Ishikawa (cell line): ENCODE results near the gene C5orf34.

Source experiments
- CEBPB ChIP-seq: IDR thresholded peaks from 2 replicates; pipeline ENCODE4 v1.6.1; 2012
- CREB1 ChIP-seq: IDR thresholded peaks from 2 replicates; pipeline ENCODE4 v1.6.1; 2012; ENCODE audit warnings: low read depth
- EGR1 ChIP-seq: IDR thresholded peaks from 2 replicates; pipeline ENCODE4 v1.6.1; 2012
- EP300 ChIP-seq: IDR thresholded peaks from 2 replicates; pipeline ENCODE4 v1.6.1; 2012; ENCODE audit warnings: borderline replicate concordance
- FOXM1 ChIP-seq: IDR thresholded peaks from 2 replicates; pipeline ENCODE4 v1.6.1; 2012; ENCODE audit warnings: low read depth, borderline replicate concordance
- NFIC ChIP-seq: IDR thresholded peaks from 2 replicates; pipeline ENCODE4 v1.6.1; 2012
- RAD21 ChIP-seq: IDR thresholded peaks from 2 replicates; pipeline ENCODE4 v1.6.1; 2012; ENCODE audit warnings: low read depth
- TAF1 ChIP-seq: IDR thresholded peaks from 2 replicates; pipeline ENCODE4 v1.6.1; 2012; ENCODE audit warnings: low read depth, mild to moderate bottlenecking
- TCF12 ChIP-seq: IDR thresholded peaks from 2 replicates; pipeline ENCODE4 v1.6.1; 2012; ENCODE audit warnings: low read depth
- TEAD4 ChIP-seq: IDR thresholded peaks from 2 replicates; pipeline ENCODE4 v1.6.1; 2012
- YY1 ChIP-seq: IDR thresholded peaks from 2 replicates; pipeline ENCODE4 v1.6.1; 2012; ENCODE audit warnings: low read depth
- ZBTB7A ChIP-seq: IDR thresholded peaks from 2 replicates; pipeline ENCODE4 v1.6.1; 2012; ENCODE audit warnings: low read depth
- TF ChIP-seq, protein P1 (sequence below): IDR thresholded peaks from 2 replicates; pipeline ENCODE4 v1.6.1; 2012
- TF ChIP-seq, protein P2 (sequence below): IDR thresholded peaks from 2 replicates; pipeline ENCODE4 v1.6.1; 2012; ENCODE audit warnings: low read depth, mild to moderate bottlenecking
- TF ChIP-seq, protein P3 (sequence below): IDR thresholded peaks from 2 replicates; pipeline ENCODE4 v1.6.1; 2012

C5orf34 gene

DNA sequence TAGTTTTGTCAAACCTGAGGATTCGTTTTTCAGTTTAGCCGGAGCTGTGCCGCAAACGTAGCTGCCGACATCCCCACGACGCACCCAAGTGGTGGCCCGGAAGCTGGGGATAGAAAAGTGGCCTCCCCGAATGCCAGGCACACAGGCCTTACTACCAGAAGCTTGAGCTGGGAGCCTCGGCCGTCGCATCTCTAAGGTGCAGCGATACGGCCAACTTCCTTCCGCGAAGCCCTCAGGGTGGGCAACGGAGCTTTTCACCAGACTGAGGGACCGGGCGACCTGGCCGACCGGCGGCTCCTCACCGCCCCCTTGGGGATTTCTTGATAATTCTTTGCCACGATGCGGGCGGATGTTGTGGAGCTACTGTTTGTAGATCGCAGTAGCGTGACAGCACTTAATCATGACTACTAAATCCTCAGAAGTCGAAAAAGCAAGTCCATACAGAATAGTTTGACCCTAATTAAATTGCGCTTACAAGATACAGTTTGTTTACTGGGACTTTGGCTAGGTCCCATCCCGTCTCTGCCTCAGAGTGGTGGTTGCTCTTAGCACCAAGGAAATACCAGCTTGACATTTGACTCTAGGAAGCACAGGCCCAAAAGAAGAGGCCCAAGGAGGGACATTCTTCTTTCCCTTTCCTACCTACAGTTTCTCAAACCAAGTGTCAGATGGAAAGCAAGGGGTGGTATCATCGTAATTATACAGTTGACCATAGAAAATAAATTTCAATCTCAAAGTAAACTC, 30.7 kb downstream of the C5orf34 start:
- no peak for TF ChIP-seq YY1
- TF ChIP-seq RAD21, result peak; percentile 70
- no peak for TF ChIP-seq ZBTB7A
- TF ChIP-seq CEBPB, result no peak
- TF ChIP-seq EGR1, result no peak
- TF ChIP-seq NFIC, result no peak
- no peak for TF ChIP-seq TCF12
- TF ChIP-seq TEAD4, result no peak; the same call in 1 of the 2 replicates
- TF ChIP-seq, protein P1, sequence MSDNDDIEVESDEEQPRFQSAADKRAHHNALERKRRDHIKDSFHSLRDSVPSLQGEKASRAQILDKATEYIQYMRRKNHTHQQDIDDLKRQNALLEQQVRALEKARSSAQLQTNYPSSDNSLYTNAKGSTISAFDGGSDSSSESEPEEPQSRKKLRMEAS, result peak; percentile 17

DNA sequence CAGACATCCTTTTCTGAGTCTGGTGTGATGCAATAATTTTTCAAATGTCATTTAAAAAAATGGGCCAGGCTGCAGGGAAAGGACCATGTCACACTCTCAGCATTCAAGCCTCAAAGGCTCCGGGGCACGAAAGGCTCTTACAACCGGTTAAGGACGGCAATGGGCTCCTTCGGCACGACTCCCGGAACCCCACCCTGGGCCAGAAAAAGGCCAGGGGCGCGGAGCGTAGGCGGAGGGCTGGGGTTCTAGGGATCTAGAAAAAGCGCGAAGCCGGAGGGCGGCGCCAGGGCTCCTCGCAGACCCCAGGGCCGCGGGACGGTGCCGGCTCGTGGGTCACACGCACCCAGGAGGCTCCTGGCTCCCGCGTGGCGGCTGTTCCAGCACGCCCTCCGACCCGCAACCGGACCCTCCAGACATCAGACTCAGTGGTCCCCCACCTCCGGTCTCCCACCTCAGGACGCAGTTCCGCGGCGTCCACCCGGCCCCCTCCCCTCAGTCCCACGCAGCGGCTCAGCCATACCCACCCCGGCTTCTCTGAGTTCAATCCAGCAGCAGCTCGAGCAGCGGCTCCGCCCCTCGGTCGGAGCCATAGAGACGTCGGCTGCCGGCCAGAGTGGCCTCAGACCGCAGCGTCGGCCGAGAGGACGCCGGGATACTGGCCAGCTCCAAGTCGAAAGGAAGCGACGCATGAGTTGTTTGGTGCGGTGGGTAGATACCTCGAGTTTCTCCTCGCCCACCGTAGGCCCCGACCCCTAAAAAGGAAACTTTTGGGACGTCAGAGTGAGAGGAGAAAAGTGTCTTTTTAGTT, 31.4 kb downstream of the C5orf34 start, which contains the start of gene TMEM267:
Gene TMEM267 (minus strand): TSS at position 568 of the 808 bp plus-strand sequence. CDS start 29,896 bp downstream, outside the sequence.
- TF ChIP-seq, protein P1, result 0 out of 2 replicates have a peak, but pooled peaks have one; percentile 23
- TF ChIP-seq FOXM1 (no peak), RAD21 (no peak; the same call in 1 of the 2 replicates), TEAD4 (no peak; the same call in 1 of the 2 replicates), ZBTB7A (peak; percentile 78), NFIC (no peak; the same call in none of the 2 replicates), EP300 (no peak), YY1 (peak; percentile 55; the same call in 1 of the 2 replicates), CEBPB (peak; percentile 72), TCF12 (no peak; the same call in 1 of the 2 replicates), EGR1 (peak; percentile 51), CREB1 (peak; percentile 38; the same call in 1 of the 2 replicates), TAF1 (peak; percentile 95)
- TF ChIP-seq, protein P2, sequence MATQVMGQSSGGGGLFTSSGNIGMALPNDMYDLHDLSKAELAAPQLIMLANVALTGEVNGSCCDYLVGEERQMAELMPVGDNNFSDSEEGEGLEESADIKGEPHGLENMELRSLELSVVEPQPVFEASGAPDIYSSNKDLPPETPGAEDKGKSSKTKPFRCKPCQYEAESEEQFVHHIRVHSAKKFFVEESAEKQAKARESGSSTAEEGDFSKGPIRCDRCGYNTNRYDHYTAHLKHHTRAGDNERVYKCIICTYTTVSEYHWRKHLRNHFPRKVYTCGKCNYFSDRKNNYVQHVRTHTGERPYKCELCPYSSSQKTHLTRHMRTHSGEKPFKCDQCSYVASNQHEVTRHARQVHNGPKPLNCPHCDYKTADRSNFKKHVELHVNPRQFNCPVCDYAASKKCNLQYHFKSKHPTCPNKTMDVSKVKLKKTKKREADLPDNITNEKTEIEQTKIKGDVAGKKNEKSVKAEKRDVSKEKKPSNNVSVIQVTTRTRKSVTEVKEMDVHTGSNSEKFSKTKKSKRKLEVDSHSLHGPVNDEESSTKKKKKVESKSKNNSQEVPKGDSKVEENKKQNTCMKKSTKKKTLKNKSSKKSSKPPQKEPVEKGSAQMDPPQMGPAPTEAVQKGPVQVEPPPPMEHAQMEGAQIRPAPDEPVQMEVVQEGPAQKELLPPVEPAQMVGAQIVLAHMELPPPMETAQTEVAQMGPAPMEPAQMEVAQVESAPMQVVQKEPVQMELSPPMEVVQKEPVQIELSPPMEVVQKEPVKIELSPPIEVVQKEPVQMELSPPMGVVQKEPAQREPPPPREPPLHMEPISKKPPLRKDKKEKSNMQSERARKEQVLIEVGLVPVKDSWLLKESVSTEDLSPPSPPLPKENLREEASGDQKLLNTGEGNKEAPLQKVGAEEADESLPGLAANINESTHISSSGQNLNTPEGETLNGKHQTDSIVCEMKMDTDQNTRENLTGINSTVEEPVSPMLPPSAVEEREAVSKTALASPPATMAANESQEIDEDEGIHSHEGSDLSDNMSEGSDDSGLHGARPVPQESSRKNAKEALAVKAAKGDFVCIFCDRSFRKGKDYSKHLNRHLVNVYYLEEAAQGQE, result no peak; the same call in 1 of the 2 replicates
- TF ChIP-seq, protein P3, sequence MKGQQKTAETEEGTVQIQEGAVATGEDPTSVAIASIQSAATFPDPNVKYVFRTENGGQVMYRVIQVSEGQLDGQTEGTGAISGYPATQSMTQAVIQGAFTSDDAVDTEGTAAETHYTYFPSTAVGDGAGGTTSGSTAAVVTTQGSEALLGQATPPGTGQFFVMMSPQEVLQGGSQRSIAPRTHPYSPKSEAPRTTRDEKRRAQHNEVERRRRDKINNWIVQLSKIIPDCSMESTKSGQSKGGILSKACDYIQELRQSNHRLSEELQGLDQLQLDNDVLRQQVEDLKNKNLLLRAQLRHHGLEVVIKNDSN, result no peak; the same call in 1 of the 2 replicates

DNA sequence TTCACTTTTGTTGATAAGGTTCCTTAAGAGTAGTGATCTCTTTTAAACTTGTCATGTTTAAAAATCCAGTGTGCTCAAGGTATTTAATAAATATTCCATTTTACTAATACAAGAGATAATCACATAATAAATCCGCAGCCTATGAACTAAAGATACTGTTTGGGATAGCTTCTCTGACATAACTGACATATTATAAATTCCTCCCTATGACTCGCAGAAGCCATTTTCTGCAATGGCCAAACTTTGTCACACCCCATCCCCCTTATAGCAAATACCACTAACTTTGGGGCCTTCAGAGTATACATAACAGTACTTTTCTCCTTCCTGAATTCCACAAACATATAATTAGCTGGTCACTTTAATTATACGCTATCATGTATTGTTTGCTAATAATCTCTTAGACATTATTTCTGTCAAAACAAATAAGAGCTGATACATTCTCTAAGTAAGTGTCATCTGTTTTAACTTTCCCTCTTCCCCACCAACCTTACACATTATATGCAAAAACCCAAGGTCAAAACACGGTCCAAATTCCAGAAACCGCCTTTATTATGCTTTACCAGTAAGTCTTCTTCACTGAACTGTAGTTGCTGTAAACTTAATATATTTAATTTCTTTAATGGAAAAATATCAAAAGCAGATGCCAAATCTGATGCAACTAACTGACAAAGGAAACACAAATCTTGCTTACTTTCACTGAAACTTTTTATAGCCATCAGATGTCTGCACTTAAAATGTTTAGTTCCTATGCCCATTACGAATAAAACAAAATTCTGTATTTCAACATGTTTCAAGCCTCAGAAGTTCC, 32.3 kb downstream of the C5orf34 start:
- no peak for TF ChIP-seq YY1
- TF ChIP-seq, protein P1, result no peak

DNA sequence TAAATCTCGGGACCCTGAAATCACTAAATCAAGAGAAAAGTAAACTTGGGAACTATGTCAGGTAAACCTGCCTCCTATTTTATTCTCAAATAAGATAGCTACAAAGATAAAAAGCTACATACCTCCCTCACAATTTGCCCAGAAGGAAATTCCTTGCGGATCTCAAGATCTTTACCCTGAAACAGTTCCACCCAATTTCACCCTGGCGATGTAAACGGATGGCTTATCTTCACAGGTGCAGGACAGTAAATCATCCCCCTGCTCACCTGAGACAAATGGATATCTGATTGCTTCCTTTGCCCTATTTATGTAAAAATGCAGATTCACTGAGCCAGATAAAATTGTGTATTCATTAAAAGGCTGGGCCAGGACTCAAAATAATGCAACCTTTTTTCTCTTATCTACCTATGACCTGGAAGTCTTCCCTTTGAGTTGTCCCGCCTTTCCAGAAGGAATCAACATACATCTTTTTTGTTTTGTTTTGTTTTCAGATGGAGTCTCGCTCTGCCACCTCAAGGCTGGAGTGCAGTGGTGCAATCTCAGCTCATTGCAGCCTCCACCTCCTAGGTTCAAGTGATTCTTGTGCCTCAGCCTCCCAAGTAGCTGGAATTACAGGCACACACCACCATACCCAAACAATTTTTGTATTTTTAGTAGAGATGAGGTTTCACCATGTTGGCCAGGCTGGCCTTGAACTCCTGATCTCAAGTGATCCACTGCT, 45.1 kb downstream of the C5orf34 start:
- TF ChIP-seq, protein P3, result no peak
- TF ChIP-seq TAF1, result no peak
- peak; percentile 26; the same call in 1 of the 2 replicates for TF ChIP-seq RAD21
- no peak for TF ChIP-seq TEAD4

DNA sequence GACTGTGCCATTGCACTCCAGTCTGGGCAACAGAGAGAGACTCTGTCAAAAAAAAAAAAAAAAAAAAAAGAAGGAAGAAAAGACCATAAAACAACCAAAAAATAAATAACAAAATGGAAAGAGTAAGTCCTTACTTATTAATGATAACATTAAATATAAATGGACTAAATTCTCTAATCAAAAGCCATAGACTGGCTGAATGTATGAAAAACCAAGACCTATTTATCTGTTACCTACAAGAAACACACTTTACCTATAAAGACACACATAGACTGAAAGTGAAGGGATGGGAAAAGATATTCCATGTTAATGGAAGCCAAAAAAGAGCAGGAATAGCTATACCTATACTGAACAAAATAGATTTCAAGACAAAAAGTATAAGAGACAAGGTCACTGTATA, 47.8 kb downstream of the C5orf34 start:
- TF ChIP-seq TCF12 (no peak), EP300 (no peak), EGR1 (no peak), CEBPB (no peak), TEAD4 (no peak), NFIC (no peak), FOXM1 (no peak), RAD21 (no peak), TAF1 (no peak), CREB1 (no peak), YY1 (no peak), ZBTB7A (no peak)
- TF ChIP-seq, protein P3, result no peak
- TF ChIP-seq, protein P1, result no peak
- TF ChIP-seq, protein P2, result no peak
